ENCODE measurements around the gene TSPAN9. TPM values are rescaled to one million over a fixed set of nuclear protein-coding genes. Genes with fewer than 3 reads are reported as not detected.

The TSPAN9 gene
- total and polyA plus RNA-seq, 2 of the 4 experiments (the other 2 are of a cell fraction), result 17.7 to 39.1 TPM

- Histone ChIP-seq H3K27me3 (ENCODE audit: control insufficient read depth, insufficient read depth, low read length) (no peaks in the 10 kb centered on the region), H3K9me3 (ENCODE audit: control insufficient read depth, insufficient read depth, low read length) (no peaks in the 10 kb centered on the region), H3K79me1 (ENCODE audit: low read depth in 1 of 2, low read length in 2 of 2) (peaks cover 12 to 50% of the 10 kb centered on the region in 2 experiments; a peak in 3 of 4 replicates), H3K9ac (ENCODE audit: low read depth, low read length) (no peak overlapping the region), H3K4me3 (ENCODE audit: insufficient read depth, low read depth, low read length) (no peak overlapping the region), H3K56ac (ENCODE audit: extremely low read depth, insufficient read depth, low read length) (no peak overlapping the region), H4K8ac (ENCODE audit: low read depth in 2 of 2, low read length in 2 of 2) (no peak overlapping the region), H2BK15ac (ENCODE audit: low read depth, low read length) (no peak overlapping the region; the same call in 2 of the 3 replicates), H3K4me2 (ENCODE audit: low read depth, low read length) (no peak overlapping the region), H2AK5ac (ENCODE audit: low read depth, low read length) (no peak overlapping the region), H3K9me1 (ENCODE audit: insufficient read depth, low read length) (peaks cover 13% of the 10 kb centered on the region; the same call in 1 of the 2 replicates), H4K20me1 (ENCODE audit: insufficient read depth, low read length) (peaks cover 11% of the 10 kb centered on the region), H3K4me1 (ENCODE audit: control insufficient read depth, insufficient read depth, low read length) (no peaks in the 10 kb centered on the region), H3K18ac (ENCODE audit: low read depth, low read length) (no peak overlapping the region), H3K36me3 (ENCODE audit: control insufficient read depth, insufficient read depth, low read length) (peaks cover 5% of the 10 kb centered on the region), H2BK5ac (ENCODE audit: low read depth, low read length, poor library complexity, severe bottlenecking) (no peak overlapping the region), H2BK120ac (ENCODE audit: low read depth, low read length) (no peak overlapping the region), H3K4ac (ENCODE audit: low read depth, low read length) (no peak overlapping the region), H3K23ac (ENCODE audit: low read depth, low read length) (no peak overlapping the region), H3K14ac (replicated peaks; ENCODE audit: low read depth, low read length) (no peak overlapping the region), H4K91ac (ENCODE audit: insufficient read depth, low read depth, low read length) (no peak overlapping the region), H2BK20ac (ENCODE audit: low read depth, low read length) (no peak overlapping the region), H3K27ac (ENCODE audit: insufficient read depth, low read length) (no peak overlapping the region), H2AFZ (replicated peaks; ENCODE audit: low read length, poor library complexity) (no peak overlapping the region), H4K5ac (ENCODE audit: low read depth, low read length) (no peak overlapping the region), H2AK9ac (replicated peaks; ENCODE audit: low read depth, low read length, poor library complexity) (no peak overlapping the region)
- no peak for DNase-seq
- BruUV-seq (replicated peaks), result no TSS peak
- CTCF ChIA-PET, result no interaction called here
- POLR2A ChIA-PET (ENCODE audit: unreplicated experiment), result no interaction called here
- in situ Hi-C loops (cut with MboI; ENCODE audit: low sequenced_read_pairs) (no loop called here), dilution Hi-C loops (cut with HindIII; ENCODE audit: low sequenced_read_pairs, unreplicated experiment) (no loop called here), intact Hi-C loops (cut with micrococcal nuclease) (no loop called here)
- ATAC-seq (ENCODE audit: low read depth), result no peak
- no peak for TF ChIP-seq CHD1 (IDR thresholded peaks at IDR 0.05; ENCODE audit: low read depth, low read length)
- TF ChIP-seq CTCF (conservative IDR thresholded peaks at IDR 0.05; ENCODE audit: low read depth, low read length), result no peak
- TF ChIP-seq SMC3 (IDR thresholded peaks at IDR 0.05; ENCODE audit: low read depth, low read length), result no peak
- 91% methylated on average over 6 of the region's 19 CpGs; no CpG with 5 or more reads in 1 of the 2 experiments for WGBS, 2 experiments (ENCODE audit: extremely low coverage in 2 of 2, insufficient read length in 1 of 2)
Measured at GRCh38 chr12:3085341-3086139, 8.4 kb downstream of the TSPAN9 start.
